ENCODE measurements around the gene ZBTB7C. TPM values are rescaled to one million over a fixed set of nuclear protein-coding genes. Genes with fewer than 3 reads are reported as not detected.

Gene ZBTB7C
- total and polyA plus RNA-seq, 10 of the 15 experiments (the other 5 are each of a cell fraction or from before 2014, with no cell fraction given) = under 0.01 to 0.08 (median 0.01) TPM; not detected in 7

GRCh38 chr18:48036641-48037421 lies 372.4 kb downstream of the ZBTB7C start:
- no peak overlapping the region for H3K4me3 ChIP-seq
- BruUV-seq (replicated peaks) = no TSS peak
- RAD21 ChIA-PET (ENCODE audit: unreplicated experiment) = no interaction called here
- WGBS (ENCODE audit: insufficient coverage, insufficient replicate concordance, low lambda C conversion rate, missing lambda C conversion rate) = 22% methylated on average over 14 of the region's 14 CpGs
- H3K27me3 ChIP-seq (replicated peaks in 1 of 2; ENCODE audit: control insufficient read depth in 2 of 2, insufficient read depth in 2 of 2, low read length in 1 of 2) = peaks cover 0 to 3% of the 10 kb centered on the region in 2 experiments; a peak in 3 of 4 replicates
- POLR2A ChIA-PET = no interaction called here
- no peaks in the 10 kb centered on the region for H3K4me1 ChIP-seq (ENCODE audit: control insufficient read depth, insufficient read depth, low read length)
- SMC1A ChIA-PET (ENCODE audit: uncharacterized antibody, unreplicated experiment) = no interaction called here
- H3K79me2 ChIP-seq (ENCODE audit: control insufficient read depth, insufficient read depth, low read length) = no peaks in the 10 kb centered on the region
- H3K9ac ChIP-seq (ENCODE audit: control insufficient read depth, insufficient read depth, low read length) = no peak overlapping the region
- DNase-seq (ENCODE audit: low read depth, low spot score) = no peak
- TF ChIP-seq FOXK2 (IDR thresholded peaks at IDR 0.05) = no peak
- TF ChIP-seq JUNB (IDR thresholded peaks at IDR 0.05) = no peak
- no peak for TF ChIP-seq NRF1 (conservative IDR thresholded peaks at IDR 0.05; ENCODE audit: low read depth, low read length)
- TF ChIP-seq TCF7 (IDR thresholded peaks at IDR 0.05; ENCODE audit: borderline replicate concordance) = no peak
- TF ChIP-seq, protein P1, sequence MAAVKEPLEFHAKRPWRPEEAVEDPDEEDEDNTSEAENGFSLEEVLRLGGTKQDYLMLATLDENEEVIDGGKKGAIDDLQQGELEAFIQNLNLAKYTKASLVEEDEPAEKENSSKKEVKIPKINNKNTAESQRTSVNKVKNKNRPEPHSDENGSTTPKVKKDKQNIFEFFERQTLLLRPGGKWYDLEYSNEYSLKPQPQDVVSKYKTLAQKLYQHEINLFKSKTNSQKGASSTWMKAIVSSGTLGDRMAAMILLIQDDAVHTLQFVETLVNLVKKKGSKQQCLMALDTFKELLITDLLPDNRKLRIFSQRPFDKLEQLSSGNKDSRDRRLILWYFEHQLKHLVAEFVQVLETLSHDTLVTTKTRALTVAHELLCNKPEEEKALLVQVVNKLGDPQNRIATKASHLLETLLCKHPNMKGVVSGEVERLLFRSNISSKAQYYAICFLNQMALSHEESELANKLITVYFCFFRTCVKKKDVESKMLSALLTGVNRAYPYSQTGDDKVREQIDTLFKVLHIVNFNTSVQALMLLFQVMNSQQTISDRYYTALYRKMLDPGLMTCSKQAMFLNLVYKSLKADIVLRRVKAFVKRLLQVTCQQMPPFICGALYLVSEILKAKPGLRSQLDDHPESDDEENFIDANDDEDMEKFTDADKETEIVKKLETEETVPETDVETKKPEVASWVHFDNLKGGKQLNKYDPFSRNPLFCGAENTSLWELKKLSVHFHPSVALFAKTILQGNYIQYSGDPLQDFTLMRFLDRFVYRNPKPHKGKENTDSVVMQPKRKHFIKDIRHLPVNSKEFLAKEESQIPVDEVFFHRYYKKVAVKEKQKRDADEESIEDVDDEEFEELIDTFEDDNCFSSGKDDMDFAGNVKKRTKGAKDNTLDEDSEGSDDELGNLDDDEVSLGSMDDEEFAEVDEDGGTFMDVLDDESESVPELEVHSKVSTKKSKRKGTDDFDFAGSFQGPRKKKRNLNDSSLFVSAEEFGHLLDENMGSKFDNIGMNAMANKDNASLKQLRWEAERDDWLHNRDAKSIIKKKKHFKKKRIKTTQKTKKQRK (IDR thresholded peaks at IDR 0.05; ENCODE audit: low read depth, low read length) = no peak
- TF ChIP-seq ZNF24 (IDR thresholded peaks at IDR 0.05) = no peak
- no peak for TF ChIP-seq TBL1XR1 (IDR thresholded peaks at IDR 0.05; ENCODE audit: low read depth, low read length)
- H3K36me3 ChIP-seq (ENCODE audit: control insufficient read depth in 2 of 2, insufficient read depth in 2 of 2, low read length in 1 of 2) = no peaks in the 10 kb centered on the region
- no peak overlapping the region for H2AFZ ChIP-seq (ENCODE audit: control insufficient read depth, low read depth, low read length)
- no peaks in the 10 kb centered on the region for H3K9me3 ChIP-seq (replicated peaks; ENCODE audit: control insufficient read depth, insufficient read depth, low read length)
- intact Hi-C loops (cut with micrococcal nuclease; ENCODE audit: unreplicated experiment) (no loop called here), in situ Hi-C loops (cut with MboI) (no loop called here)
- no peaks in the 10 kb centered on the region for H4K20me1 ChIP-seq (ENCODE audit: control insufficient read depth, insufficient read depth)
- CTCF ChIA-PET = no interaction called here
- no peak overlapping the region for H3K27ac ChIP-seq (ENCODE audit: control insufficient read depth, insufficient read depth)
- FAIRE-seq = no peak
- no peak overlapping the region for H3K4me2 ChIP-seq (ENCODE audit: control insufficient read depth, insufficient read depth)
- no peak for ATAC-seq

All from GM12878 (cell line).